B cell (primary cell): ENCODE measurements around the gene SNX17. TPM values are rescaled to one million over a fixed set of nuclear protein-coding genes. Genes with fewer than 3 reads are reported as not detected.

Experiments used
- ATAC-seq: fragments of 200-7000 bp; cut with Tn5 transposase; one replicate; pipeline ENCODE4 v1.10.0; 2021; ENCODE audit warnings: low read depth, mild to moderate bottlenecking, moderate number of reproducible peaks, moderate library complexity
- CTCF ChIA-PET: fragments of 350-600 bp; sonication (Branson Sonifier 250); formaldehyde crosslinking; loops from one replicate; lab custom pipeline; 2021; ENCODE audit warnings: antibody characterized with exemption, inconsistent platforms; lab: Charles Lee
- POLR2A ChIA-PET: fragments of 350-600 bp; sonication (Branson Sonifier 250); formaldehyde crosslinking; loops from one replicate; lab custom pipeline; 2021; ENCODE audit warnings: antibody characterized with exemption; lab: Charles Lee
- DNase-seq: peaks from one replicate; pipeline ENCODE4 v3.0.0; 2013
- H2AFZ ChIP-seq: 2 replicates; pipeline ENCODE4 v1.6.1; 2012; ENCODE audit warnings: mild to moderate bottlenecking, low read depth, low read length; ENCODE audit not compliant: insufficient read depth, poor library complexity, severe bottlenecking
- H3K27ac ChIP-seq, 2 donors: 1 replicate in 1 of 2; 2 replicates in 1 of 2; pipeline ENCODE4 v1.5.1; 2012 to 2013; ENCODE audit warnings: low read length in 2 of 2, mild to moderate bottlenecking in 2 of 2, moderate library complexity in 1 of 2
- H3K27me3 ChIP-seq, 4 experiments: fragments of 200-600 bp in 1 of 4; sonication (generic) in 1 of 4; replicated peaks in 1 of 4; 1 replicate in 2 of 4; 2 replicates in 2 of 4; pipeline versions ENCODE4 v1.6.1 to v1.7.0; 2013 to 2016; ENCODE audit warnings: low read length in 3 of 4, mild to moderate bottlenecking in 2 of 4, mixed read lengths in 1 of 4, moderate library complexity in 1 of 4; ENCODE audit not compliant: insufficient read depth in 4 of 4, control insufficient read depth in 3 of 4; ENCODE audit errors: control extremely low read depth in 1 of 4
- H3K36me3 ChIP-seq, 2 experiments: replicated peaks in 1 of 2; 1 replicate in 1 of 2; 2 replicates in 1 of 2; pipeline versions ENCODE4 v1.6.1 to v1.7.1; 2013; ENCODE audit warnings: low read length in 1 of 2; ENCODE audit not compliant: insufficient read depth in 2 of 2, control insufficient read depth in 1 of 2; ENCODE audit errors: control extremely low read depth in 1 of 2, extremely low read depth in 1 of 2
- H3K4me1 ChIP-seq, 2 donors: fragments of 200-600 bp in 1 of 2; sonication (generic) in 1 of 2; 1 replicate in 1 of 2; 2 replicates in 1 of 2; pipeline versions ENCODE4 v1.5.1 to v1.6.1; 2013 to 2017; ENCODE audit warnings: low read length in 2 of 2; ENCODE audit not compliant: control insufficient read depth in 2 of 2, insufficient read depth in 2 of 2
- H3K4me2 ChIP-seq: replicated peaks from 2 replicates; pipeline ENCODE3; 2012; ENCODE audit warnings: mild to moderate bottlenecking, low read depth, low read length; ENCODE audit not compliant: poor library complexity, severe bottlenecking
- H3K4me3 ChIP-seq, 5 experiments: fragments of 200-600 bp in 1 of 5; sonication (generic) in 1 of 5; 1 replicate in 3 of 5; 2 replicates in 2 of 5; pipeline versions ENCODE4 v1.5.1 to v1.7.0; 2011 to 2016; ENCODE audit warnings: low read length in 4 of 5, mild to moderate bottlenecking in 4 of 5, low read depth in 2 of 5, control low read depth in 1 of 5, moderate library complexity in 1 of 5; ENCODE audit not compliant: insufficient read depth in 1 of 5; ENCODE audit errors: control extremely low read depth in 1 of 5, extremely low read depth in 1 of 5
- H3K79me2 ChIP-seq: fragments of 200-600 bp; sonication (generic); one replicate; pipeline ENCODE4 v1.6.0; 2016; ENCODE audit warnings: low read length; ENCODE audit not compliant: control insufficient read depth, insufficient read depth
- H3K9ac ChIP-seq: fragments of 200-600 bp; sonication (generic); 2 replicates; pipeline ENCODE4 v1.6.1; 2017; ENCODE audit warnings: mild to moderate bottlenecking, low read length, moderate library complexity
- H3K9me3 ChIP-seq, 3 donors: one replicate each; pipeline versions ENCODE4 v1.6.1 to v1.7.1; 2013; ENCODE audit warnings: low read length in 2 of 3; ENCODE audit not compliant: control insufficient read depth in 2 of 3, insufficient read depth in 1 of 3; ENCODE audit errors: control extremely low read depth in 1 of 3
- H4K20me1 ChIP-seq: 2 replicates; pipeline ENCODE4 v1.6.0; 2012; ENCODE audit warnings: mild to moderate bottlenecking, low read length; ENCODE audit not compliant: insufficient read depth, control insufficient read depth, poor library complexity, severe bottlenecking
- H3K27ac Mint-ChIP-seq: one replicate; pipeline ENCODE4 v1.8.0; 2021; ENCODE audit warnings: mixed read lengths
- H3K27me3 Mint-ChIP-seq: one replicate; pipeline ENCODE4 v1.8.0; 2021; ENCODE audit warnings: mixed read lengths
- H3K4me1 Mint-ChIP-seq: one replicate; pipeline ENCODE4 v1.8.0; 2021; ENCODE audit warnings: mixed read lengths
- H3K4me3 Mint-ChIP-seq: one replicate; pipeline ENCODE4 v1.8.0; 2021; ENCODE audit warnings: mixed read lengths
- H3K9me3 Mint-ChIP-seq: one replicate; pipeline ENCODE4 v1.8.0; 2022; ENCODE audit warnings: mixed read lengths; ENCODE audit not compliant: insufficient read depth
- CTCF ChIP-seq: fragments of 200-600 bp; IDR thresholded peaks from one replicate; pipeline ENCODE4 v1.8.0; 2022; ENCODE audit warnings: antibody characterized with exemption, mild to moderate bottlenecking
- EZH2 ChIP-seq: IDR thresholded peaks from 2 replicates; pipeline ENCODE4 v1.6.1; 2012; ENCODE audit warnings: borderline replicate concordance, low read depth, mild to moderate bottlenecking, moderate library complexity, low read length; ENCODE audit not compliant: insufficient read depth, poor library complexity, severe bottlenecking
- WGBS: methylation state at CpG from one replicate; pipeline ENCODE4 v1.1.5; 2013; ENCODE audit warnings: missing lambda C conversion rate; ENCODE audit not compliant: insufficient coverage; 5-methylcytosine and 5-hydroxymethylcytosine counted together
- intact Hi-C: fragments of 100-400 bp; cut with micrococcal nuclease; formaldehyde crosslinking; loops from one replicate; pipeline ENCODE4 v1.10.0; 2022
- polyA minus RNA-seq: library from RNA; depleted of rRNA, polyadenylated mRNA; stranded (reverse); fragments of >200 nt; gene quantifications from 2 replicates; pipeline ENCODE4 v1.2.3, GENCODE V29; 2012
- polyA plus RNA-seq: library from polyadenylated mRNA; depleted of rRNA; stranded (reverse); fragments of >200 nt; gene quantifications from 2 replicates; pipeline ENCODE4 v1.2.3, GENCODE V29; 2012
- total RNA-seq, 2 donors: library from RNA; stranded (reverse); fragments of 120-200 nt in 1 of 2; gene quantifications; 1 replicate in 1 of 2; 2 replicates in 1 of 2; pipeline versions ENCODE4 v1.2.3 to v1.2.4, GENCODE V29; 2013 to 2022

SNX17 gene
- 158 and 162 TPM in 2 replicates for total RNA-seq
- 118 TPM for total RNA-seq (2013)
- 79.6 and 103 TPM in 2 replicates for polyA plus RNA-seq
- 89.7 and 95.3 TPM in 2 replicates for polyA minus RNA-seq

- Histone ChIP-seq H3K4me3 (peak within 1 kb of the TSS; percentile 86 to 96 (median 88)), H2AFZ (peak within 1 kb of the TSS; percentile 95), H3K79me2 (peaks cover 71% of the 10 kb centered on the region), H3K9me3 (no peaks in the 10 kb centered on the region), H3K9ac (peak within 1 kb of the TSS; percentile 95), H3K27ac (peak within 1 kb of the TSS; percentile 84 to 95), H3K4me2 (peak within 1 kb of the TSS; percentile 88), H3K27me3 (no peaks in the 10 kb centered on the region), H3K4me1 (peaks cover 31 to 34% of the 10 kb centered on the region in 2 donors), H3K36me3 (peaks cover 0 to 55% of the 10 kb centered on the region in 2 experiments), H4K20me1 (peaks cover 21% of the 10 kb centered on the region)
- Mint-ChIP-seq H3K4me3 (peak within 1 kb of the TSS; percentile 96), H3K9me3 (no peaks in the 10 kb centered on the region), H3K27me3 (no peaks in the 10 kb centered on the region), H3K27ac (peak within 1 kb of the TSS; percentile 100), H3K4me1 (peaks cover 31% of the 10 kb centered on the region)
- ChIA-PET POLR2A (interaction anchor here (0.6 to 4.2 kb wide), 9 partner anchors 9 to 1524 kb away, joined by 3 to 36 read pairs (median 5); partner anchors contain the start of genes ABHD1, GTF3C2, NRBP1 and OST4), CTCF (interaction anchor here (0.8 to 3.9 kb wide), 15 partner anchors 10 to 314 kb away, joined by 3 to 14 read pairs (median 5); partner anchors contain the start of genes GTF3C2, MPV17, NRBP1 and SLC4A1AP)
- TF ChIP-seq CTCF (peak; percentile 77), EZH2 (no peak)
- DNase-seq, result peak; percentile 99
- WGBS, result under 1% methylated on average over 85 of the region's 85 CpGs
- intact Hi-C loops, result loop anchor here (1.0 to 2.0 kb wide), 14 partner anchors 10 to 319 kb away; partner anchors contain the start of genes AGBL5, ATRAID, CAD and CCDC121
- ATAC-seq, result peak; percentile 83
Observed at GRCh38 chr2:27370026-27370815, at the start of gene SNX17, which contains the start of gene EIF2B4. Gene SNX17, plus strand, starts transcription at chr2:27370616. Its CDS starts 128 bp downstream, at chr2:27370744. Gene EIF2B4, minus strand, starts transcription at chr2:27370338. Its CDS starts 24 bp downstream, at chr2:27370314.
